WTC11 (cell line): ENCODE data around the gene EMSY. TPM values are rescaled to one million over a fixed set of nuclear protein-coding genes. Genes with fewer than 3 reads are reported as not detected.

Experiments used
- ATAC-seq: fragments of 200-7000 bp; cut with Tn5 transposase; 2 replicates; pipeline ENCODE4 v1.10.0; 2021; ENCODE audit warnings: mild to moderate bottlenecking, moderate library complexity
- CTCF ChIA-PET: fragments of 300-600 bp; sonication (Branson Sonifier 250); formaldehyde crosslinking; loops from one replicate; lab custom pipeline; 2021; ENCODE audit warnings: antibody characterized with exemption; lab: Charles Lee
- POLR2A ChIA-PET: fragments of 350-600 bp; sonication (Branson Sonifier 250); formaldehyde crosslinking; loops from one replicate; lab custom pipeline; 2021; ENCODE audit warnings: antibody characterized with exemption; lab: Charles Lee
- DNase-seq: peaks from one replicate; pipeline ENCODE4 v3.0.0; 2021; ENCODE audit warnings: low spot score
- H3K27ac Mint-ChIP-seq: 2 replicates; pipeline ENCODE4 v1.8.0; 2021; ENCODE audit warnings: mixed read lengths
- H3K27me3 Mint-ChIP-seq: 2 replicates; pipeline ENCODE4 v1.8.0; 2021; ENCODE audit warnings: low read depth, mild to moderate bottlenecking, moderate library complexity, mixed read lengths
- H3K36me3 Mint-ChIP-seq: 2 replicates; pipeline ENCODE4 v1.8.0; 2021; ENCODE audit warnings: mixed read lengths
- H3K4me1 Mint-ChIP-seq: 2 replicates; pipeline ENCODE4 v1.8.0; 2022; ENCODE audit warnings: mixed read lengths
- H3K4me3 Mint-ChIP-seq: 2 replicates; pipeline ENCODE4 v1.8.0; 2021; ENCODE audit warnings: mild to moderate bottlenecking, moderate library complexity, mixed read lengths
- H3K9me3 Mint-ChIP-seq: 2 replicates; pipeline ENCODE4 v1.8.0; 2021; ENCODE audit warnings: mixed read lengths
- ATF1 ChIP-seq: sonication (generic); formaldehyde crosslinking; IDR thresholded peaks from 2 replicates; pipeline ENCODE4 v1.8.1; 2023; ENCODE audit warnings: mild to moderate bottlenecking, moderate library complexity, missing genetic modification reagents
- FOXP1 ChIP-seq: sonication (generic); formaldehyde crosslinking; IDR thresholded peaks from 2 replicates; pipeline ENCODE4 v1.8.0; 2022; ENCODE audit warnings: missing genetic modification reagents, mild to moderate bottlenecking, moderate library complexity, borderline replicate concordance
- HMGA2 ChIP-seq: fragments of 250-450 bp; sonication (Bioruptor Pico); IDR thresholded peaks from 2 replicates; pipeline ENCODE4 v1.4.0; 2021; ENCODE audit warnings: mild to moderate bottlenecking, moderate library complexity
- MYBL2 ChIP-seq: sonication (generic); formaldehyde crosslinking; IDR thresholded peaks from 2 replicates; pipeline ENCODE4 v1.8.1; 2023; ENCODE audit warnings: mild to moderate bottlenecking, moderate library complexity, missing genetic modification reagents
- NFE2L1 ChIP-seq: sonication (generic); formaldehyde crosslinking; IDR thresholded peaks from 2 replicates; pipeline ENCODE4 v1.8.1; 2023; ENCODE audit warnings: missing genetic modification reagents
- NR1H2 ChIP-seq: sonication (generic); formaldehyde crosslinking; IDR thresholded peaks from 2 replicates; pipeline ENCODE4 v1.9.0; 2021; ENCODE audit warnings: mild to moderate bottlenecking, moderate library complexity, missing genetic modification reagents
- SP1 ChIP-seq: sonication (generic); formaldehyde crosslinking; conservative IDR thresholded peaks from 2 replicates; pipeline ENCODE4 v1.8.1; 2022; ENCODE audit warnings: missing genetic modification reagents
- total RNA-seq: library from RNA; stranded (reverse); gene quantifications from 3 replicates; pipeline ENCODE4 v1.2.3, GENCODE V29; 2021
- TF ChIP-seq, protein P1 (sequence below): sonication (generic); formaldehyde crosslinking; IDR thresholded peaks from 2 replicates; pipeline ENCODE4 v1.8.0; 2022; ENCODE audit warnings: mild to moderate bottlenecking, missing genetic modification reagents
- TF ChIP-seq, protein P2 (sequence below): fragments of 250-450 bp; sonication (Bioruptor Pico); IDR thresholded peaks from 2 replicates; pipeline ENCODE4 v1.9.0; 2021; ENCODE audit warnings: mild to moderate bottlenecking, borderline replicate concordance
- TF ChIP-seq, protein P3 (sequence below): sonication (generic); formaldehyde crosslinking; conservative IDR thresholded peaks from 2 replicates; pipeline ENCODE4 v1.8.1; 2023; ENCODE audit warnings: mild to moderate bottlenecking, low read depth, missing genetic modification reagents, moderate library complexity
- TF ChIP-seq, protein P4 (sequence below): sonication (generic); formaldehyde crosslinking; IDR thresholded peaks from 2 replicates; pipeline ENCODE4 v1.8.1; 2023; ENCODE audit warnings: mild to moderate bottlenecking, missing genetic modification reagents, moderate library complexity
- TF ChIP-seq, protein P5 (sequence below): sonication (generic); formaldehyde crosslinking; IDR thresholded peaks from 2 replicates; pipeline ENCODE4 v1.8.1; 2023; ENCODE audit warnings: mild to moderate bottlenecking, missing genetic modification reagents

EMSY gene
- total RNA-seq, 1 experiment from 2014 or later = 31.1 TPM

DNA sequence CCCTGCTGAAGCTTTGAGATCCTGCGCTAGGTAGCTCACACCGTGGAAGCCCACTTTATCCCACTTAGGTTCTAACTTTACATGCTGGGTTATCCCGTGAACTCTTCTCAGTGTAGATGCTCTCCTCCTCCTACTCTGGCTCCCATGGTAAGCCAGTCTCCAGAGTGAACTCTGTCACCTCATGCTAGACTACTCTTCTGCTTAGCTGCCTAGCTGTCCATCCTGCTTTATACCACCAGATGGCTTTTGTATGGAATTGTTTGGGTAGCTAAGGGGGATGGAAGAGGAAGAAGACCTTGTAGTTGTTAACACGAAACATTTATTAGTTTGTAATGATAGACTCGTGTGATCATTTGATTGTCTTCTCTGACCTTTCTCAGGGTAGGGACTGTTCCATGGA, 46.8 kb downstream of the EMSY start:
- no peak for ATAC-seq

DNA sequence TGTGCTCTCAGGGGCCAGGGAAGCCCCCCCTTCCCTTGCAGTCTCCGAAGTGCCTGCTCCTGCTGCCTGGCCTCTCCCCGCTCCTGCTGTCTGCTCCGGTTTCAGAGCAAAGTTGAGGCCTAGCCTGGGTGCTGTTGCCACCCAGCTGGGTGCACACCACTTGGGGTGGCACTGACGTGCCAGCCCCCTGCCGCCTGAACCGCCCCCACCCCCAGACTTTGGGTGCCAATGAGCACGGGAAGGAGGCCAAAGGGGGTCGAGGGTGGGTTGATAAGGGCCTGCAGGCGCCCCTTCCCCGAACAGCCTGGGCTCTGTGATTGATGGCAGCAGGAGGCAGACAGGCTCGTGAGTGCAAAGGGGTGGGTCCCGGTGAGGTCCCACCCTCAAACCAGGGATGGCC, 48.2 kb downstream of the EMSY start:
- ChIA-PET POLR2A (no interaction called here), CTCF (interaction anchor here (1.2 to 1.4 kb wide), 2 partner anchors 205 to 340 kb away, joined by 3 to 6 read pairs; no protein-coding TSS in a partner anchor)
- Mint-ChIP-seq H3K27ac (no peak overlapping the region), H3K4me3 (no peak overlapping the region), H3K9me3 (no peaks in the 10 kb centered on the region), H3K27me3 (no peaks in the 10 kb centered on the region), H3K4me1 (no peaks in the 10 kb centered on the region), H3K36me3 (peaks cover 19% of the 10 kb centered on the region)
- ATAC-seq (no peak), DNase-seq (no peak)
- TF ChIP-seq, protein P1, sequence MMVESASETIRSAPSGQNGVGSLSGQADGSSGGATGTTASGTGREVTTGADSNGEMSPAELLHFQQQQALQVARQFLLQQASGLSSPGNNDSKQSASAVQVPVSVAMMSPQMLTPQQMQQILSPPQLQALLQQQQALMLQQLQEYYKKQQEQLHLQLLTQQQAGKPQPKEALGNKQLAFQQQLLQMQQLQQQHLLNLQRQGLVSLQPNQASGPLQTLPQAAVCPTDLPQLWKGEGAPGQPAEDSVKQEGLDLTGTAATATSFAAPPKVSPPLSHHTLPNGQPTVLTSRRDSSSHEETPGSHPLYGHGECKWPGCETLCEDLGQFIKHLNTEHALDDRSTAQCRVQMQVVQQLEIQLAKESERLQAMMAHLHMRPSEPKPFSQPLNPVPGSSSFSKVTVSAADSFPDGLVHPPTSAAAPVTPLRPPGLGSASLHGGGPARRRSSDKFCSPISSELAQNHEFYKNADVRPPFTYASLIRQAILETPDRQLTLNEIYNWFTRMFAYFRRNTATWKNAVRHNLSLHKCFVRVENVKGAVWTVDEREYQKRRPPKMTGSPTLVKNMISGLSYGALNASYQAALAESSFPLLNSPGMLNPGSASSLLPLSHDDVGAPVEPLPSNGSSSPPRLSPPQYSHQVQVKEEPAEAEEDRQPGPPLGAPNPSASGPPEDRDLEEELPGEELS (CRISPR knock-in tag) = no peak
- TF ChIP-seq SP1 (CRISPR knock-in tag) (no peak), HMGA2 (CRISPR knock-in tag) (no peak)
- TF ChIP-seq, protein P2, sequence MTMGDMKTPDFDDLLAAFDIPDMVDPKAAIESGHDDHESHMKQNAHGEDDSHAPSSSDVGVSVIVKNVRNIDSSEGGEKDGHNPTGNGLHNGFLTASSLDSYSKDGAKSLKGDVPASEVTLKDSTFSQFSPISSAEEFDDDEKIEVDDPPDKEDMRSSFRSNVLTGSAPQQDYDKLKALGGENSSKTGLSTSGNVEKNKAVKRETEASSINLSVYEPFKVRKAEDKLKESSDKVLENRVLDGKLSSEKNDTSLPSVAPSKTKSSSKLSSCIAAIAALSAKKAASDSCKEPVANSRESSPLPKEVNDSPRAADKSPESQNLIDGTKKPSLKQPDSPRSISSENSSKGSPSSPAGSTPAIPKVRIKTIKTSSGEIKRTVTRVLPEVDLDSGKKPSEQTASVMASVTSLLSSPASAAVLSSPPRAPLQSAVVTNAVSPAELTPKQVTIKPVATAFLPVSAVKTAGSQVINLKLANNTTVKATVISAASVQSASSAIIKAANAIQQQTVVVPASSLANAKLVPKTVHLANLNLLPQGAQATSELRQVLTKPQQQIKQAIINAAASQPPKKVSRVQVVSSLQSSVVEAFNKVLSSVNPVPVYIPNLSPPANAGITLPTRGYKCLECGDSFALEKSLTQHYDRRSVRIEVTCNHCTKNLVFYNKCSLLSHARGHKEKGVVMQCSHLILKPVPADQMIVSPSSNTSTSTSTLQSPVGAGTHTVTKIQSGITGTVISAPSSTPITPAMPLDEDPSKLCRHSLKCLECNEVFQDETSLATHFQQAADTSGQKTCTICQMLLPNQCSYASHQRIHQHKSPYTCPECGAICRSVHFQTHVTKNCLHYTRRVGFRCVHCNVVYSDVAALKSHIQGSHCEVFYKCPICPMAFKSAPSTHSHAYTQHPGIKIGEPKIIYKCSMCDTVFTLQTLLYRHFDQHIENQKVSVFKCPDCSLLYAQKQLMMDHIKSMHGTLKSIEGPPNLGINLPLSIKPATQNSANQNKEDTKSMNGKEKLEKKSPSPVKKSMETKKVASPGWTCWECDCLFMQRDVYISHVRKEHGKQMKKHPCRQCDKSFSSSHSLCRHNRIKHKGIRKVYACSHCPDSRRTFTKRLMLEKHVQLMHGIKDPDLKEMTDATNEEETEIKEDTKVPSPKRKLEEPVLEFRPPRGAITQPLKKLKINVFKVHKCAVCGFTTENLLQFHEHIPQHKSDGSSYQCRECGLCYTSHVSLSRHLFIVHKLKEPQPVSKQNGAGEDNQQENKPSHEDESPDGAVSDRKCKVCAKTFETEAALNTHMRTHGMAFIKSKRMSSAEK = no peak
- TF ChIP-seq, protein P3, sequence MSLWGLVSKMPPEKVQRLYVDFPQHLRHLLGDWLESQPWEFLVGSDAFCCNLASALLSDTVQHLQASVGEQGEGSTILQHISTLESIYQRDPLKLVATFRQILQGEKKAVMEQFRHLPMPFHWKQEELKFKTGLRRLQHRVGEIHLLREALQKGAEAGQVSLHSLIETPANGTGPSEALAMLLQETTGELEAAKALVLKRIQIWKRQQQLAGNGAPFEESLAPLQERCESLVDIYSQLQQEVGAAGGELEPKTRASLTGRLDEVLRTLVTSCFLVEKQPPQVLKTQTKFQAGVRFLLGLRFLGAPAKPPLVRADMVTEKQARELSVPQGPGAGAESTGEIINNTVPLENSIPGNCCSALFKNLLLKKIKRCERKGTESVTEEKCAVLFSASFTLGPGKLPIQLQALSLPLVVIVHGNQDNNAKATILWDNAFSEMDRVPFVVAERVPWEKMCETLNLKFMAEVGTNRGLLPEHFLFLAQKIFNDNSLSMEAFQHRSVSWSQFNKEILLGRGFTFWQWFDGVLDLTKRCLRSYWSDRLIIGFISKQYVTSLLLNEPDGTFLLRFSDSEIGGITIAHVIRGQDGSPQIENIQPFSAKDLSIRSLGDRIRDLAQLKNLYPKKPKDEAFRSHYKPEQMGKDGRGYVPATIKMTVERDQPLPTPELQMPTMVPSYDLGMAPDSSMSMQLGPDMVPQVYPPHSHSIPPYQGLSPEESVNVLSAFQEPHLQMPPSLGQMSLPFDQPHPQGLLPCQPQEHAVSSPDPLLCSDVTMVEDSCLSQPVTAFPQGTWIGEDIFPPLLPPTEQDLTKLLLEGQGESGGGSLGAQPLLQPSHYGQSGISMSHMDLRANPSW (CRISPR knock-in tag) = no peak

More for the DNA sequence above, 46.8 kb downstream of the EMSY start:
- Mint-ChIP-seq H3K36me3 (peaks cover 14% of the 10 kb centered on the region), H3K4me1 (no peaks in the 10 kb centered on the region), H3K4me3 (no peak overlapping the region), H3K27me3 (no peaks in the 10 kb centered on the region)
- CTCF ChIA-PET = interaction anchor here (1.2 to 1.4 kb wide), 2 partner anchors 19 to 107 kb away, joined by 4 to 5 read pairs; no protein-coding TSS in a partner anchor
- DNase-seq = no peak
- TF ChIP-seq NFE2L1 (CRISPR knock-in tag) (no peak), NR1H2 (CRISPR knock-in tag) (no peak), ATF1 (CRISPR knock-in tag) (no peak), FOXP1 (no peak), MYBL2 (no peak)
- TF ChIP-seq, protein P4, sequence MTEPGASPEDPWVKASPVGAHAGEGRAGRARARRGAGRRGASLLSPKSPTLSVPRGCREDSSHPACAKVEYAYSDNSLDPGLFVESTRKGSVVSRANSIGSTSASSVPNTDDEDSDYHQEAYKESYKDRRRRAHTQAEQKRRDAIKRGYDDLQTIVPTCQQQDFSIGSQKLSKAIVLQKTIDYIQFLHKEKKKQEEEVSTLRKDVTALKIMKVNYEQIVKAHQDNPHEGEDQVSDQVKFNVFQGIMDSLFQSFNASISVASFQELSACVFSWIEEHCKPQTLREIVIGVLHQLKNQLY (CRISPR knock-in tag) = no peak
- TF ChIP-seq, protein P5, sequence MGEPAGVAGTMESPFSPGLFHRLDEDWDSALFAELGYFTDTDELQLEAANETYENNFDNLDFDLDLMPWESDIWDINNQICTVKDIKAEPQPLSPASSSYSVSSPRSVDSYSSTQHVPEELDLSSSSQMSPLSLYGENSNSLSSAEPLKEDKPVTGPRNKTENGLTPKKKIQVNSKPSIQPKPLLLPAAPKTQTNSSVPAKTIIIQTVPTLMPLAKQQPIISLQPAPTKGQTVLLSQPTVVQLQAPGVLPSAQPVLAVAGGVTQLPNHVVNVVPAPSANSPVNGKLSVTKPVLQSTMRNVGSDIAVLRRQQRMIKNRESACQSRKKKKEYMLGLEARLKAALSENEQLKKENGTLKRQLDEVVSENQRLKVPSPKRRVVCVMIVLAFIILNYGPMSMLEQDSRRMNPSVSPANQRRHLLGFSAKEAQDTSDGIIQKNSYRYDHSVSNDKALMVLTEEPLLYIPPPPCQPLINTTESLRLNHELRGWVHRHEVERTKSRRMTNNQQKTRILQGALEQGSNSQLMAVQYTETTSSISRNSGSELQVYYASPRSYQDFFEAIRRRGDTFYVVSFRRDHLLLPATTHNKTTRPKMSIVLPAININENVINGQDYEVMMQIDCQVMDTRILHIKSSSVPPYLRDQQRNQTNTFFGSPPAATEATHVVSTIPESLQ (CRISPR knock-in tag) = no peak
- TF ChIP-seq, all 79 proteins: peak for 0
- no peak overlapping the region for H3K27ac Mint-ChIP-seq
- H3K9me3 Mint-ChIP-seq = no peaks in the 10 kb centered on the region
- POLR2A ChIA-PET = no interaction called here
